ENCODE results near the gene ANKRD29.
A peak's percentile ranks its signal among the peaks of the same experiment; 100 is the strongest.
"Not testable (repeated sequence)": the region's sequence is repeated elsewhere in the genome, so short reads cannot be mapped to it uniquely, and the experiment has no call there.

The ANKRD29 gene

GRCh38 chr18:23619388-23619881 lies 43.3 kb downstream of the ANKRD29 start:
- peaks cover 16 to 17% of the 10 kb centered on the region in 2 donors for H3K27me3 ChIP-seq (ENCODE audit: control insufficient read depth in 1 of 2, insufficient read depth in 2 of 2, low read length in 2 of 2)
- H3K4me3 ChIP-seq (ENCODE audit: low read depth in 1 of 2, low read length in 2 of 2): peak overlapping the region; percentile 67 to 78
- no peaks in the 10 kb centered on the region for H3K36me3 ChIP-seq (ENCODE audit: control insufficient read depth in 1 of 2, insufficient read depth in 2 of 2, low read length in 2 of 2)
- H3K4me1 ChIP-seq (ENCODE audit: control insufficient read depth in 1 of 2, insufficient read depth in 2 of 2, low read length in 2 of 2): peaks cover 18 to 20% of the 10 kb centered on the region in 2 donors
- peak overlapping the region; percentile 15 to 34 for H3K9ac ChIP-seq (ENCODE audit: low read depth in 1 of 2, low read length in 2 of 2)
- H3K27ac ChIP-seq (ENCODE audit: low read depth, low read length): no peak overlapping the region
- H3K9me3 ChIP-seq (ENCODE audit: control insufficient read depth in 1 of 2, low read length in 2 of 2): no peaks in the 10 kb centered on the region

GRCh38 chr18:23618862-23619387 lies 43.8 kb downstream of the ANKRD29 start:
- Histone ChIP-seq H3K4me1 (ENCODE audit: control insufficient read depth in 1 of 2, insufficient read depth in 2 of 2, low read length in 2 of 2) (peaks cover 18 to 20% of the 10 kb centered on the region in 2 donors), H3K4me3 (ENCODE audit: low read depth in 1 of 2, low read length in 2 of 2) (peak overlapping the region; percentile 67 to 78), H3K36me3 (ENCODE audit: control insufficient read depth in 1 of 2, insufficient read depth in 2 of 2, low read length in 2 of 2) (no peaks in the 10 kb centered on the region), H3K27ac (ENCODE audit: low read depth, low read length) (no peak overlapping the region), H3K9me3 (ENCODE audit: control insufficient read depth in 1 of 2, low read length in 2 of 2) (no peaks in the 10 kb centered on the region), H3K27me3 (ENCODE audit: control insufficient read depth in 1 of 2, insufficient read depth in 2 of 2, low read length in 2 of 2) (peaks cover 16 to 17% of the 10 kb centered on the region in 2 donors), H3K9ac (ENCODE audit: low read depth in 1 of 2, low read length in 2 of 2) (peak overlapping the region; percentile 15 to 34)

GRCh38 chr18:23617412-23618014 lies 45.2 kb downstream of the ANKRD29 start:
- Histone ChIP-seq H3K4me3 (ENCODE audit: low read depth in 1 of 2, low read length in 2 of 2) (no peak overlapping the region), H3K27ac (ENCODE audit: low read depth, low read length) (no peak overlapping the region), H3K36me3 (ENCODE audit: control insufficient read depth in 1 of 2, insufficient read depth in 2 of 2, low read length in 2 of 2) (no peaks in the 10 kb centered on the region), H3K27me3 (ENCODE audit: control insufficient read depth in 1 of 2, insufficient read depth in 2 of 2, low read length in 2 of 2) (peaks cover 16 to 17% of the 10 kb centered on the region in 2 donors), H3K4me1 (ENCODE audit: control insufficient read depth in 1 of 2, insufficient read depth in 2 of 2, low read length in 2 of 2) (peaks cover 18 to 22% of the 10 kb centered on the region in 2 donors), H3K9ac (ENCODE audit: low read depth in 1 of 2, low read length in 2 of 2) (no peak overlapping the region), H3K9me3 (ENCODE audit: control insufficient read depth in 1 of 2, low read length in 2 of 2) (no peaks in the 10 kb centered on the region)

- Histone ChIP-seq H3K9ac (ENCODE audit: low read depth in 1 of 2, low read length in 2 of 2) (no peak overlapping the region), H3K4me3 (ENCODE audit: low read depth in 1 of 2, low read length in 2 of 2) (no peak overlapping the region), H3K27ac (ENCODE audit: low read depth, low read length) (no peak overlapping the region), H3K4me1 (ENCODE audit: control insufficient read depth in 1 of 2, insufficient read depth in 2 of 2, low read length in 2 of 2) (peaks cover 18 to 28% of the 10 kb centered on the region in 2 donors), H3K9me3 (ENCODE audit: control insufficient read depth in 1 of 2, low read length in 2 of 2) (no peaks in the 10 kb centered on the region), H3K36me3 (ENCODE audit: control insufficient read depth in 1 of 2, insufficient read depth in 2 of 2, low read length in 2 of 2) (no peaks in the 10 kb centered on the region), H3K27me3 (ENCODE audit: control insufficient read depth in 1 of 2, insufficient read depth in 2 of 2, low read length in 2 of 2) (peaks cover 14 to 16% of the 10 kb centered on the region in 2 donors)
Measured at GRCh38 chr18:23616258-23616657, 46.5 kb downstream of the ANKRD29 start.

GRCh38 chr18:23614891-23615290 lies 47.8 kb downstream of the ANKRD29 start:
- no peak overlapping the region for H3K4me3 ChIP-seq (ENCODE audit: low read depth in 1 of 2, low read length in 2 of 2)
- H3K4me1 ChIP-seq (ENCODE audit: control insufficient read depth in 1 of 2, insufficient read depth in 2 of 2, low read length in 2 of 2): peaks cover 18 to 28% of the 10 kb centered on the region in 2 donors
- H3K27me3 ChIP-seq (ENCODE audit: control insufficient read depth in 1 of 2, insufficient read depth in 2 of 2, low read length in 2 of 2): peaks cover 7 to 12% of the 10 kb centered on the region in 2 donors
- no peak overlapping the region for H3K27ac ChIP-seq (ENCODE audit: low read depth, low read length)
- H3K9me3 ChIP-seq (ENCODE audit: control insufficient read depth in 1 of 2, low read length in 2 of 2): no peaks in the 10 kb centered on the region
- H3K9ac ChIP-seq (ENCODE audit: low read depth in 1 of 2, low read length in 2 of 2): no peak overlapping the region
- H3K36me3 ChIP-seq (ENCODE audit: control insufficient read depth in 1 of 2, insufficient read depth in 2 of 2, low read length in 2 of 2): no peaks in the 10 kb centered on the region

GRCh38 chr18:23614413-23614812 lies 48.3 kb downstream of the ANKRD29 start:
- H3K27me3 ChIP-seq (ENCODE audit: control insufficient read depth in 1 of 2, insufficient read depth in 2 of 2, low read length in 2 of 2): peaks cover 2 to 8% of the 10 kb centered on the region in 2 donors
- no peaks in the 10 kb centered on the region for H3K36me3 ChIP-seq (ENCODE audit: control insufficient read depth in 1 of 2, insufficient read depth in 2 of 2, low read length in 2 of 2)
- H3K9me3 ChIP-seq (ENCODE audit: control insufficient read depth in 1 of 2, low read length in 2 of 2): no peaks in the 10 kb centered on the region
- H3K4me3 ChIP-seq (ENCODE audit: low read depth in 1 of 2, low read length in 2 of 2): no peak overlapping the region
- H3K27ac ChIP-seq (ENCODE audit: low read depth, low read length): no peak overlapping the region
- peaks cover 18 to 32% of the 10 kb centered on the region in 2 donors for H3K4me1 ChIP-seq (ENCODE audit: control insufficient read depth in 1 of 2, insufficient read depth in 2 of 2, low read length in 2 of 2)
- no peak overlapping the region for H3K9ac ChIP-seq (ENCODE audit: low read depth in 1 of 2, low read length in 2 of 2)

GRCh38 chr18:23613091-23613475 lies 49.6 kb downstream of the ANKRD29 start:
- H3K9ac ChIP-seq (ENCODE audit: low read depth in 1 of 2, low read length in 2 of 2); H3K4me3 ChIP-seq (ENCODE audit: low read depth in 1 of 2, low read length in 2 of 2); H3K27ac ChIP-seq (ENCODE audit: low read depth, low read length); H3K27me3 ChIP-seq (ENCODE audit: control insufficient read depth in 1 of 2, insufficient read depth in 2 of 2, low read length in 2 of 2); H3K36me3 ChIP-seq (ENCODE audit: control insufficient read depth in 1 of 2, insufficient read depth in 2 of 2, low read length in 2 of 2); H3K9me3 ChIP-seq (ENCODE audit: control insufficient read depth in 1 of 2, low read length in 2 of 2): not testable (repeated sequence)
- H3K4me1 ChIP-seq (ENCODE audit: control insufficient read depth in 1 of 2, insufficient read depth in 2 of 2, low read length in 2 of 2): peaks cover 14 to 30% of the 10 kb centered on the region in 2 donors

- no peaks in the 10 kb centered on the region for H3K27me3 ChIP-seq (ENCODE audit: control insufficient read depth in 1 of 2, insufficient read depth in 2 of 2, low read length in 2 of 2)
- peaks cover 14 to 28% of the 10 kb centered on the region in 2 donors for H3K4me1 ChIP-seq (ENCODE audit: control insufficient read depth in 1 of 2, insufficient read depth in 2 of 2, low read length in 2 of 2)
- H3K9me3 ChIP-seq (ENCODE audit: control insufficient read depth in 1 of 2, low read length in 2 of 2): no peaks in the 10 kb centered on the region
- H3K27ac ChIP-seq (ENCODE audit: low read depth, low read length): no peak overlapping the region
- no peak overlapping the region for H3K9ac ChIP-seq (ENCODE audit: low read depth in 1 of 2, low read length in 2 of 2)
- no peaks in the 10 kb centered on the region for H3K36me3 ChIP-seq (ENCODE audit: control insufficient read depth in 1 of 2, insufficient read depth in 2 of 2, low read length in 2 of 2)
- H3K4me3 ChIP-seq (ENCODE audit: low read depth in 1 of 2, low read length in 2 of 2): no peak overlapping the region
Measured at GRCh38 chr18:23612434-23613090, 50.1 kb downstream of the ANKRD29 start.

GRCh38 chr18:23609390-23610023 lies 53.2 kb downstream of the ANKRD29 start:
- H3K4me1 ChIP-seq (ENCODE audit: control insufficient read depth in 1 of 2, insufficient read depth in 2 of 2, low read length in 2 of 2): peaks cover 14 to 23% of the 10 kb centered on the region in 2 donors
- no peak overlapping the region for H3K4me3 ChIP-seq (ENCODE audit: low read depth in 1 of 2, low read length in 2 of 2)
- H3K9me3 ChIP-seq (ENCODE audit: control insufficient read depth in 1 of 2, low read length in 2 of 2): no peaks in the 10 kb centered on the region
- H3K27me3 ChIP-seq (ENCODE audit: control insufficient read depth in 1 of 2, insufficient read depth in 2 of 2, low read length in 2 of 2): no peaks in the 10 kb centered on the region
- H3K36me3 ChIP-seq (ENCODE audit: control insufficient read depth in 1 of 2, insufficient read depth in 2 of 2, low read length in 2 of 2): no peaks in the 10 kb centered on the region
- H3K27ac ChIP-seq (ENCODE audit: low read depth, low read length): no peak overlapping the region
- H3K9ac ChIP-seq (ENCODE audit: low read depth in 1 of 2, low read length in 2 of 2): no peak overlapping the region

GRCh38 chr18:23608211-23608610 lies 54.5 kb downstream of the ANKRD29 start:
- Histone ChIP-seq H3K9me3 (ENCODE audit: control insufficient read depth in 1 of 2, low read length in 2 of 2) (no peaks in the 10 kb centered on the region), H3K36me3 (ENCODE audit: control insufficient read depth in 1 of 2, insufficient read depth in 2 of 2, low read length in 2 of 2) (no peaks in the 10 kb centered on the region), H3K27me3 (ENCODE audit: control insufficient read depth in 1 of 2, insufficient read depth in 2 of 2, low read length in 2 of 2) (no peaks in the 10 kb centered on the region), H3K4me3 (ENCODE audit: low read depth in 1 of 2, low read length in 2 of 2) (no peak overlapping the region), H3K27ac (ENCODE audit: low read depth, low read length) (no peak overlapping the region), H3K4me1 (ENCODE audit: control insufficient read depth in 1 of 2, insufficient read depth in 2 of 2, low read length in 2 of 2) (peaks cover 14 to 23% of the 10 kb centered on the region in 2 donors), H3K9ac (ENCODE audit: low read depth in 1 of 2, low read length in 2 of 2) (no peak overlapping the region)
